Common myeloid progenitor, CD34-positive (primary cell): Measurements from ENCODE around the gene DPEP2NB.

Experiments
- CTCF ChIA-PET: fragments of 350-600 bp; sonication (Branson Sonifier 250); formaldehyde crosslinking; loops from one replicate; lab custom pipeline; 2021; ENCODE audit warnings: antibody characterized with exemption; lab: Charles Lee
- POLR2A ChIA-PET: fragments of 350-600 bp; sonication (Branson Sonifier 250); formaldehyde crosslinking; loops from one replicate; lab custom pipeline; 2021; ENCODE audit warnings: antibody characterized with exemption; lab: Charles Lee
- DNase-seq, 3 donors: peaks; one replicate each; pipeline versions ENCODE4 v3.0.0 to v3.0.0-alpha.2; 2013
- H3K27ac ChIP-seq, 2 experiments: 1 replicate in 1 of 2; 2 replicates in 1 of 2; pipeline ENCODE4 v1.7.0; 2013; ENCODE audit warnings: inconsistent platforms in 2 of 2, low read length in 2 of 2, mild to moderate bottlenecking in 2 of 2, low read depth in 1 of 2, moderate library complexity in 1 of 2; ENCODE audit not compliant: severe bottlenecking in 2 of 2, insufficient read depth in 1 of 2, poor library complexity in 1 of 2
- H3K27me3 ChIP-seq, 5 experiments: replicated peaks in 2 of 5; 1 replicate in 3 of 5; 2 replicates in 2 of 5; pipeline versions ENCODE4 v1.6.1 to v1.7.0; 2013; ENCODE audit warnings: low read length in 4 of 5, mild to moderate bottlenecking in 2 of 5, moderate library complexity in 2 of 5, inconsistent platforms in 1 of 5; ENCODE audit not compliant: insufficient read depth in 5 of 5, control insufficient read depth in 4 of 5
- H3K36me3 ChIP-seq, 4 experiments: 1 replicate in 2 of 4; 2 replicates in 2 of 4; pipeline versions ENCODE4 v1.6.1 to v1.7.0; 2013; ENCODE audit warnings: low read length in 3 of 4, control low read depth in 1 of 4, mild to moderate bottlenecking in 1 of 4; ENCODE audit not compliant: control insufficient read depth in 4 of 4, insufficient read depth in 4 of 4
- H3K4me1 ChIP-seq, 4 experiments: 1 replicate in 3 of 4; 2 replicates in 1 of 4; pipeline versions ENCODE4 v1.6.1 to v1.7.1; 2013; ENCODE audit warnings: low read length in 3 of 4, mild to moderate bottlenecking in 3 of 4, control low read depth in 1 of 4, inconsistent platforms in 1 of 4, moderate library complexity in 1 of 4; ENCODE audit not compliant: control insufficient read depth in 4 of 4, insufficient read depth in 4 of 4; ENCODE audit errors: control extremely low read depth in 1 of 4
- H3K4me3 ChIP-seq, 7 experiments: 1 replicate in 4 of 7; 2 replicates in 3 of 7; pipeline versions ENCODE4 v1.5.1 to v1.7.0; 2013; ENCODE audit warnings: mild to moderate bottlenecking in 7 of 7, low read length in 6 of 7, moderate library complexity in 6 of 7, inconsistent platforms in 2 of 7, low read depth in 2 of 7, control low read depth in 1 of 7; ENCODE audit not compliant: insufficient read depth in 4 of 7, control insufficient read depth in 1 of 7; ENCODE audit errors: extremely low read depth in 1 of 7
- H3K9me3 ChIP-seq, 5 experiments: 1 replicate in 4 of 5; 2 replicates in 1 of 5; pipeline versions ENCODE4 v1.6.1 to v1.7.1; 2013; ENCODE audit warnings: low read length in 4 of 5, mild to moderate bottlenecking in 2 of 5, inconsistent platforms in 1 of 5, low read depth in 1 of 5, moderate library complexity in 1 of 5; ENCODE audit not compliant: control insufficient read depth in 4 of 5, insufficient read depth in 2 of 5; ENCODE audit errors: control extremely low read depth in 1 of 5
- WGBS: methylation state at CpG from one replicate; pipeline ENCODE4 v1.1.5; 2013; ENCODE audit not compliant: insufficient coverage; 5-methylcytosine and 5-hydroxymethylcytosine counted together

DPEP2NB gene

DNA sequence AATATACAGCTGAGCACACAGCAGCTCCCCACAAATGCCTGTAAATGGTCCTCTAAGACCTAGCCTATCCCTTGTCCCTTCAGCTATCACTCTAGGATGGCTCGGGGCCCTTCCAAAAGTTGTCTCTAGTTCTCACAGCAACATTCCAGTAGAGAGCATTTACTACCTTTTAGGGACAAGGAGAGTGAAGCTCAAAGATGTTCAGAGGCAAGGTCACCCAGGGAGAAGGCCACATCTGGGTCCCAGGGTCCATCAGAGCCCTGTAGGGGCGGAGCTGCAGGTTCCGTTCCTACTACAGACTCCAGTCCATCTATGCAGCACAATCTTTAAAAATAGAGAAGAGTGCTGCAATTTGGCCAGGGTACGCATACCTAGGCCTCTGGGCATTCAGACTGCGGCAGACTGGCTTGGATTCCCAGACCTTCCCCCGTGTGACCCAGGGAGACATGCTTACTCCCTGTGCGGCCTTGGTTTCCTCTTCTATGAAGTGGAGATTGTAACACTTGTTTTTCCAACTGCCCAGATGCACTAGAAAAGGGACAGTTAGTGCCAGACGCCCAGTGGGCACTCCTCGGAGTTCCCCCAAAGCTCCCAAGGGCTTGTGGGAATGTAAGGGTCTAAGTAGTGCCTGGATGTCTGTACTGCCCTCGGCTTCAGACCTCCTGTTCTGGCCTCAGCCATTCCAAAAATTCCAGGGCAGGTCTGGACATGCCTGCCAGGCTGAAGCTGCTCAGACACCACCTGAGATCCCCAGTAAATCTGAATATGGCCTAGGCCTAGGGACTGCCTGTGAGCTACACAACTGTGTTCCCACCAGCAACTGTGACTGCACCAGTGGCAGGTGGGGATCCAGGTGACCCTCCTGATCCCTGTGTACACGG, 49.8 kb downstream of the DPEP2NB start:
- Histone ChIP-seq H3K27ac (no peak overlapping the region), H3K4me3 (no peak overlapping the region), H3K27me3 (no peaks in the 10 kb centered on the region), H3K9me3 (no peaks in the 10 kb centered on the region), H3K4me1 (peaks cover 0 to 30% (median 20%) of the 10 kb centered on the region in 4 experiments), H3K36me3 (peaks cover 2 to 23% (median 7%) of the 10 kb centered on the region in 4 experiments)
- ChIA-PET CTCF (interaction anchor here (0.5 to 7.6 kb wide), 11 partner anchors 9 to 75 kb away, joined by 3 to 69 read pairs (median 3); partner anchors contain the start of genes DDX28, DPEP2NB, DPEP3 and DUS2), POLR2A (no interaction called here)
- DNase-seq: no peak
- WGBS: 95% methylated on average over 8 of the region's 11 CpGs

DNA sequence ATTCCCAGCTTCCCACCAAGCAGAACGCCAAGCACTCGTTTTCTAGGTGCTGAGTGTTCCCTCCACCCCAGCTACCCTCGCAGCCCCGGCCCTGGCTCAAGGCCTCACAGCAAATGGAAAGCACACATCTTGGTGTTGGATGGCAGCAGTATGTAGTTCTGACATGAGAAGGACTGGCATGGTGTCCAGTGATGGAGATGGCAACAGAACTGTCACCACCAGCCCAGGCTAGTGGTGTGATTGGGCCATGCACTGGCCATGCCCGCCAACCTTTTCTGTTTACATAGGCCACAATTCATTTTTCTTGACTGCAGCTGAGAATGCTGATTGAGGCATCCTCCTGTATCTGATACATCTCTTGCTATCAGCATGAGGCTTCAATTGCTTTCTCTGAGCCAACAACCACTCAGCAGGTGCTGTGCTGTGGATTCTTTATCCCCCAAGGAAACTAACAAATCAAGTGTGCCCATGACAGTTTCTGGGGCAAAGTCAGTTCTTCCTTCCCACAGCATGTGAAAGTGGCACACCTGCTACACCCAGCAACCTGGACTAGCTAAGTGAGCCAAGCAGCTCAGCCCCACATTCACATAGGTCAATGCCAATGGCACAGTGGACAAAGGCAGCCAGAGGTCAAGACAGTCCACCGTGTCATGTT, 51.1 kb downstream of the DPEP2NB start:
- H3K4me3 ChIP-seq: no peak overlapping the region
- peaks cover 0 to 30% (median 20%) of the 10 kb centered on the region in 4 experiments for H3K4me1 ChIP-seq
- H3K9me3 ChIP-seq: no peaks in the 10 kb centered on the region
- POLR2A ChIA-PET: no interaction called here
- WGBS: 95% methylated on average over 2 of the region's 6 CpGs
- CTCF ChIA-PET: interaction anchor here (0.8 to 2.4 kb wide), 4 partner anchors 14 to 87 kb away, joined by 3 to 9 read pairs (median 4); no protein-coding TSS in a partner anchor
- H3K27me3 ChIP-seq: no peaks in the 10 kb centered on the region
- H3K36me3 ChIP-seq: peaks cover 2 to 36% (median 12%) of the 10 kb centered on the region in 4 experiments
- no peak for DNase-seq
- no peak overlapping the region for H3K27ac ChIP-seq

DNA sequence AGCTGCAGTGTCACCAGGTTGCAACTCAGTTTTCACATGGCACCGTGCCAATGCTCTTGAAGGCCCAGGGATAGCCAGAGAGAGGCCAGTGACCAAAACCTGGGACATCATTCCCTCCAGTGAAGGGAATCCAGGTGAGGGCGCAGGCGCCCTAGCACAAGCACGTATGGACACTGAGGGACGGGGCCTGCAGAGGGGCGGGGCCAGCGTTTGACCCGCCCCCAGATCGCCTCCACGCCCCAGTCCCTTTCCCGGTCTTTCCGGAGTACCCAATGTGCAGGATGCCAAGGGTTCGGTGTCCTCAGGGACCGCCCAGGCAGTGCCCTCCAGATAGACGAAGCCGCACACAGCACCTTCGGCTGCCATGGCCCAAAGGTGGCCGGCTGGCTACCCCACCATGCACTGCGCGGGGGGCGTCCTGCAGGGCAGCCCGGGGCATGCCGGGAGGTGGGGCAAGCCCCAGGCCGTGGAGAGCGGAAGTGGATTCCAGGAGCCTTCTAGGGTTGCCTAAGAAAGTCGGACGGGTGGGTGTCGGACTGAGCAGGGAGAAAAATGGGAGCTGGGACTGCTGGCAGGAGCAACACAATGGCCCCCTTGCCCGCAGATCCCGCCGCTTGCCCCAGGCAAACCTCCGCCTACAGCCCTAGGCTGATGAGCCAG, 51.9 kb downstream of the DPEP2NB start:
- WGBS: 91% methylated on average over 31 of the region's 32 CpGs
- ChIA-PET POLR2A (no interaction called here), CTCF (interaction anchor here (0.8 to 2.4 kb wide), 3 partner anchors 13 to 88 kb away, joined by 3 to 9 read pairs (median 4); no protein-coding TSS in a partner anchor)
- no peak for DNase-seq
- Histone ChIP-seq H3K27ac (no peak overlapping the region), H3K27me3 (no peaks in the 10 kb centered on the region), H3K4me3 (no peak overlapping the region), H3K9me3 (no peaks in the 10 kb centered on the region), H3K36me3 (peaks cover 2 to 44% (median 14%) of the 10 kb centered on the region in 4 experiments), H3K4me1 (peaks cover 0 to 26% (median 15%) of the 10 kb centered on the region in 4 experiments)
